MM.1S (cell line): ENCODE results near the gene FGFRL1.

Source experiments
- EZH2 ChIP-seq: fragments of 300-600 bp; sonication (generic); optimal IDR thresholded peaks from 2 replicates; pipeline ENCODE3; 2017; ENCODE audit warnings: low read depth, mild to moderate bottlenecking, antibody characterized with exemption, low read length, mixed read lengths
- EZH2phosphoT487 ChIP-seq: fragments of 300-600 bp; sonication (generic); IDR thresholded peaks from 2 replicates; pipeline ENCODE4 v1.6.1; 2018; ENCODE audit warnings: antibody characterized with exemption, low read length
- TF ChIP-seq, protein P1 (sequence below): fragments of 300-600 bp; sonication (generic); IDR thresholded peaks from 2 replicates; pipeline ENCODE4 v1.5.1; 2016; ENCODE audit warnings: antibody characterized with exemption, low read length, mixed read lengths

DNA sequence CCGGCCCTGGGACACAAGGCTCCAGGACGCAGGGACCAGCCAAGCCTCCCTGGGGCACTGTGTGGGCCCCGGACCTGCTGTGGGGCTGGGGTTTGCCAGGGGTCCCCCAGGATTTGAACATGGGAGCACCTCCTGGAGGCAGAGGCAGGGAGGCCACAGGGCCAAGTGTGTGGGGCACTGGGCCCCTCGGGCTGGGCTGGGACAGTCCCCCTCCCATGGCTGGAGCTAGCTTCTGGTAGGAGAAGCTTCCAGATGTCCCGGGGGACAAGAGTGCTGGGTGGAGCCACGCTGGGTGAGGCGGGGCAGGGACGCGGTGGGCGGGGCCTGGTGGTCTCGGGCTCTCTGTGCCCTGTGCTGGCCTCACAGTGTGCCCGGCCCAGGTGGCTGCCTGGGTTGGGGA lies 18.6 kb downstream of the FGFRL1 start:
- TF ChIP-seq, protein P1, sequence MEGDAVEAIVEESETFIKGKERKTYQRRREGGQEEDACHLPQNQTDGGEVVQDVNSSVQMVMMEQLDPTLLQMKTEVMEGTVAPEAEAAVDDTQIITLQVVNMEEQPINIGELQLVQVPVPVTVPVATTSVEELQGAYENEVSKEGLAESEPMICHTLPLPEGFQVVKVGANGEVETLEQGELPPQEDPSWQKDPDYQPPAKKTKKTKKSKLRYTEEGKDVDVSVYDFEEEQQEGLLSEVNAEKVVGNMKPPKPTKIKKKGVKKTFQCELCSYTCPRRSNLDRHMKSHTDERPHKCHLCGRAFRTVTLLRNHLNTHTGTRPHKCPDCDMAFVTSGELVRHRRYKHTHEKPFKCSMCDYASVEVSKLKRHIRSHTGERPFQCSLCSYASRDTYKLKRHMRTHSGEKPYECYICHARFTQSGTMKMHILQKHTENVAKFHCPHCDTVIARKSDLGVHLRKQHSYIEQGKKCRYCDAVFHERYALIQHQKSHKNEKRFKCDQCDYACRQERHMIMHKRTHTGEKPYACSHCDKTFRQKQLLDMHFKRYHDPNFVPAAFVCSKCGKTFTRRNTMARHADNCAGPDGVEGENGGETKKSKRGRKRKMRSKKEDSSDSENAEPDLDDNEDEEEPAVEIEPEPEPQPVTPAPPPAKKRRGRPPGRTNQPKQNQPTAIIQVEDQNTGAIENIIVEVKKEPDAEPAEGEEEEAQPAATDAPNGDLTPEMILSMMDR = no peak
- TF ChIP-seq EZH2phosphoT487 = no peak
- TF ChIP-seq EZH2 = no peak
